K562 (cell line): ENCODE data around the gene SLC39A5. TPM values are rescaled to one million over a fixed set of nuclear protein-coding genes. Genes with fewer than 3 reads are reported as not detected.

Source experiments
- ARID3A ChIP-seq: IDR thresholded peaks from 2 replicates; pipeline ENCODE4 v1.6.1; 2012; ENCODE audit warnings: low read depth, low read length, improper control_type of control experiment, borderline replicate concordance
- CREB5 ChIP-seq: fragments of 250-450 bp; sonication (Bioruptor Pico); IDR thresholded peaks from 2 replicates; pipeline ENCODE4 v1.5.0; 2020; ENCODE audit warnings: mild to moderate bottlenecking
- E2F6 ChIP-seq, 2 experiments: IDR thresholded peaks; 2 replicates each; pipeline ENCODE4 v1.6.1; 2011; ENCODE audit warnings: borderline replicate concordance in 1 of 2, control low read depth in 1 of 2, low read depth in 1 of 2, low read length in 1 of 2, mild to moderate bottlenecking in 1 of 2, mixed read lengths in 1 of 2, moderate library complexity in 1 of 2; ENCODE audit not compliant: insufficient read depth in 1 of 2, insufficient read length in 1 of 2, poor library complexity in 1 of 2, severe bottlenecking in 1 of 2; ENCODE audit errors: extremely low read depth in 1 of 2
- FUS ChIP-seq: fragments of 200-400 bp; formaldehyde crosslinking; optimal IDR thresholded peaks from 2 replicates; pipeline ENCODE3; 2017; ENCODE audit warnings: low read depth, low read length
- GMEB1 ChIP-seq: fragments of 250-450 bp; sonication (Bioruptor Pico); IDR thresholded peaks from 2 replicates; pipeline ENCODE4 v1.4.0; 2020; ENCODE audit warnings: mild to moderate bottlenecking
- GTF2F1 ChIP-seq: IDR thresholded peaks from 2 replicates; pipeline ENCODE4 v1.6.1; 2011; ENCODE audit warnings: low read depth, low read length, improper control_type of control experiment
- NFATC3 ChIP-seq: fragments of 450-650 bp; IDR thresholded peaks from 2 replicates; pipeline ENCODE4 v1.6.1; 2017; ENCODE audit warnings: mild to moderate bottlenecking
- RERE ChIP-seq: sonication (generic); formaldehyde crosslinking; IDR thresholded peaks from 2 replicates; pipeline ENCODE4 v1.8.0; 2023; ENCODE audit warnings: missing genetic modification reagents, mild to moderate bottlenecking, borderline replicate concordance
- SMAD1 ChIP-seq: fragments of 150-350 bp; IDR thresholded peaks from 2 replicates; pipeline ENCODE4 v1.6.1; 2014; ENCODE audit warnings: low read length, low read depth; ENCODE audit not compliant: partially characterized antibody
- ZBTB1 ChIP-seq: sonication (generic); formaldehyde crosslinking; IDR thresholded peaks from 2 replicates; pipeline ENCODE4 v1.8.1; 2023; ENCODE audit warnings: missing genetic modification reagents, low read depth, mild to moderate bottlenecking, borderline replicate concordance
- ZBTB34 ChIP-seq: fragments of 250-450 bp; sonication (Bioruptor Pico); IDR thresholded peaks from 2 replicates; pipeline ENCODE4 v1.8.0; 2021; ENCODE audit warnings: mild to moderate bottlenecking, moderate library complexity
- ZFP36 ChIP-seq: fragments of 150-350 bp; IDR thresholded peaks from 2 replicates; pipeline ENCODE4 v1.6.1; 2018; ENCODE audit warnings: low read length, low read depth; ENCODE audit not compliant: partially characterized antibody
- ZNF57 ChIP-seq: fragments of 450-650 bp; formaldehyde crosslinking; IDR thresholded peaks from 2 replicates; pipeline ENCODE4 v1.4.0; 2020; ENCODE audit warnings: mild to moderate bottlenecking, moderate library complexity
- polyA plus RNA-seq, 8 experiments: library from polyadenylated mRNA; depleted of rRNA in 4 of 8; stranded (reverse) in 5 of 8; unstranded in 3 of 8; fragments of >200 nt; fragmentation: Nextera tagmentation in 2 of 8; fragmentation: Illumina TruSeq in 1 of 8; extraction: Ambion mirVana in 2 of 8; extraction: Trizol in 1 of 8; gene quantifications; 2 replicates each; pipeline versions ENCODE4 v1.2.1 to v1.2.3, GENCODE V29; 2011 to 2014; ENCODE audit warnings: inconsistent platforms in 1 of 8, missing spikeins in 1 of 8
- total RNA-seq, 7 experiments: library from RNA; depleted of rRNA in 6 of 7; stranded (reverse); fragments of >200 nt in 6 of 7; fragmentation: Illumina TruSeq in 2 of 7; extraction: Trizol in 2 of 7; gene quantifications; 2 replicates each; pipeline versions ENCODE4 v1.2.1 to v1.2.3, GENCODE V29; 2011 to 2021; ENCODE audit warnings: low replicate concordance in 1 of 7

SLC39A5 gene
- total and polyA plus RNA-seq, 9 of the 15 experiments (the other 6 are each of a cell fraction or from before 2014, with no cell fraction given): 0.08 to 0.10 TPM; not detected in 7

- TF ChIP-seq GMEB1 (CRISPR knock-in tag) (no peak), E2F6 (IDR thresholded peaks at IDR 0.05; ENCODE audit: borderline replicate concordance in 1 of 2, extremely low read depth in 1 of 2, insufficient read depth in 1 of 2, insufficient read length in 1 of 2, low read depth in 1 of 2, low read length in 1 of 2, poor library complexity in 1 of 2, severe bottlenecking in 1 of 2) (no peak), GTF2F1 (no peak), RERE (CRISPR knock-in tag) (no peak), FUS (no peak), ZBTB1 (CRISPR knock-in tag) (no peak), SMAD1 (no peak), ZFP36 (no peak), NFATC3 (no peak), CREB5 (CRISPR knock-in tag) (no peak), ARID3A (0 out of 2 replicates have a peak, but pooled peaks have one; percentile 41), ZNF57 (no peak), ZBTB34 (CRISPR knock-in tag) (no peak)
Measured at GRCh38 chr12:56193025-56193578, 36.7 kb upstream of the SLC39A5 start (continued).
